HG02973 (cell line): ENCODE results near the gene HIVEP3.

ENCODE experiments used
- ATAC-seq: cut with Tn5 transposase; IDR thresholded peaks from one replicate; pipeline ENCODE4 v1.9.1; 2021; ENCODE audit warnings: moderate library complexity; ENCODE audit not compliant: unreplicated experiment

Gene HIVEP3

GRCh38 chr1:41480204-41481108 is 438.3 kb downstream of the HIVEP3 start:
- no peak for ATAC-seq

- ATAC-seq, result no peak
Measured at GRCh38 chr1:41479808-41480160, 438.9 kb downstream of the HIVEP3 start.

- no peak for ATAC-seq
Measured at GRCh38 chr1:41479000-41479807, 439.5 kb downstream of the HIVEP3 start.

- ATAC-seq, result no peak
Measured at GRCh38 chr1:41478118-41478748, 440.5 kb downstream of the HIVEP3 start.

GRCh38 chr1:41476807-41477361 is 441.8 kb downstream of the HIVEP3 start:
- ATAC-seq, result no peak

GRCh38 chr1:41475859-41476567 is 442.7 kb downstream of the HIVEP3 start:
- no peak for ATAC-seq

GRCh38 chr1:41475346-41475745 is 443.4 kb downstream of the HIVEP3 start:
- no peak for ATAC-seq

GRCh38 chr1:41474490-41475271 is 444.0 kb downstream of the HIVEP3 start:
- no peak for ATAC-seq

GRCh38 chr1:41473738-41474362 is 444.9 kb downstream of the HIVEP3 start:
- no peak for ATAC-seq

- ATAC-seq, result no peak
Measured at GRCh38 chr1:41471658-41472057, 447.1 kb downstream of the HIVEP3 start.

- no peak for ATAC-seq
Measured at GRCh38 chr1:41469706-41470105, 449.0 kb downstream of the HIVEP3 start.

GRCh38 chr1:41468122-41468762 is 450.5 kb downstream of the HIVEP3 start:
- ATAC-seq, result no peak

- ATAC-seq, result no peak
Measured at GRCh38 chr1:41467673-41468072, 451.0 kb downstream of the HIVEP3 start.

GRCh38 chr1:41466146-41466545 is 452.6 kb downstream of the HIVEP3 start:
- ATAC-seq, result no peak

- ATAC-seq, result no peak
Measured at GRCh38 chr1:41465741-41466140, 453.0 kb downstream of the HIVEP3 start.

- no peak for ATAC-seq
Measured at GRCh38 chr1:41464885-41465284, 453.8 kb downstream of the HIVEP3 start.

GRCh38 chr1:41463516-41463915 is 455.2 kb downstream of the HIVEP3 start:
- ATAC-seq, result no peak

- ATAC-seq, result no peak
Measured at GRCh38 chr1:41462680-41463004, 456.1 kb downstream of the HIVEP3 start.
